GM12892 (cell line): ENCODE data around the gene BORCS5.

ENCODE experiments used
- POLR2A ChIP-seq: IDR thresholded peaks from 2 replicates; pipeline ENCODE4 v1.6.1; 2011; ENCODE audit warnings: low read depth, low read length, control low read depth
- POLR2AphosphoS5 ChIP-seq: IDR thresholded peaks from 2 replicates; pipeline ENCODE4 v1.6.1; 2011; ENCODE audit warnings: low read depth, low read length, control low read depth
- TAF1 ChIP-seq: IDR thresholded peaks from 2 replicates; pipeline ENCODE4 v1.6.1; 2011; ENCODE audit warnings: low read depth, mild to moderate bottlenecking, control low read depth, low read length, borderline replicate concordance

DNA sequence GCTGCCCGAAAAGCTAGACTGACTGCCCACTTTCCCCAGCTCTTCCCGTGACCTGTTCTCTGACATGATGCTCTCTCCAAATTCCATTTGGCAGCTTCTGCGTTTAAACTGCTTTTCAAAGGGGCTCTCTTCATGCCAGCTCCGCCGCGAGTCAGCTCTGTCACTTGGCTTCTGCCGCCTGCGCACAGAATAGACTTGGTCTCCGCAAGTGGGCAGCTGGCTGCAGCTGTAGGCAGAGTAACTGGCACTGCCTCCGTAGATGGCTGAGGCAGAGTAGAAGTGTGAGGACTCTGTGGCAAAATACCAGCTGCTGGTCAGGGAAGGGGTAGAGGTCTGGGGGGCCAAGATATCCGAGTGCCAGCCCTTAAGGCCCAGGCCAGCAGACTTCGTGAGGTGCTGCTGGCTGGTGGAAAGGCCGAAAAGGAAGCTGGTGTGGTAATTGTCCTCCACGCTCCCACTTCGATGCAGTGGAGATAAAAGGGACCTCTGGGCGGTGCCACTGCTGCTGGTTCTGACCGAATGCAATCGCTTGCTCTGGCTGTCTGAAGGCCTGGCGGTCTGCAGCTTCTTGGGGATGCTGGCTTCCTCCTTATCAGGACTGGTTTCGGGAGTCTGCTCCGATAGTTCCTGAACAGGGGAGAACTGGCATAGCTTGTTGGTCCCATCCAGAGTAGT, 120.1 kb downstream of the BORCS5 start:
- TF ChIP-seq POLR2A (no peak), POLR2AphosphoS5 (no peak), TAF1 (no peak)
